HepG2 (cell line): ENCODE measurements around the gene SYNDIG1. TPM values are rescaled to one million over a fixed set of nuclear protein-coding genes. Genes with fewer than 3 reads are reported as not detected.
A peak's percentile ranks its signal among the peaks of the same experiment; 100 is the strongest.

Experiments used
- ATAC-seq: fragments of 200-7000 bp; cut with Tn5 transposase; 3 replicates; pipeline ENCODE4 v1.9.1; 2020; ENCODE audit warnings: mild to moderate bottlenecking, moderate library complexity
- Bru-seq: library from RNA; stranded (reverse); fragments of 400-500 nt; gene quantifications from one replicate; lab custom pipeline; 2021; lab: Mats Ljungman, UMichigan
- BruChase-seq, 2 experiments: library from RNA; stranded (reverse); fragments of 400-500 nt; gene quantifications; one replicate each; lab custom pipeline; 2021; lab: Mats Ljungman, UMichigan
- BruUV-seq: library from RNA; stranded (reverse); fragments of 400-500 nt; replicated peaks from 2 replicates; lab custom pipeline; 2021; lab: Mats Ljungman, UMichigan
- CTCF ChIA-PET: fragments of 300-600 bp; formaldehyde crosslinking; extraction: SDS; loops from one replicate; lab custom pipeline; 2021; ENCODE audit warnings: low total read pairs, inconsistent platforms, low intra/inter-chr PET ratio; lab: Yijun Ruan, JAX
- POLR2A ChIA-PET: fragments of 350-600 bp; sonication (Branson Sonifier 250); formaldehyde crosslinking; loops from one replicate; lab custom pipeline; 2020; ENCODE audit warnings: antibody characterized with exemption, inconsistent platforms; lab: Yijun Ruan, JAX
- DNase-seq: peaks from one replicate; pipeline ENCODE4 v3.0.0-alpha.2; 2015; ENCODE audit warnings: low spot score
- FAIRE-seq: peaks from 3 replicates; lab custom pipeline; 2011; peaks lifted over from hg19 to GRCh38; lab: Jason Lieb, UNC
- H2AFZ ChIP-seq: one replicate; pipeline ENCODE4 v1.6.1; 2011; ENCODE audit warnings: low read length, inconsistent platforms
- H3K27ac ChIP-seq: fragments of 300-600 bp; 3 replicates; pipeline ENCODE4 v1.8.0; 2011; ENCODE audit warnings: mixed run types, mild to moderate bottlenecking, mixed read lengths, low read length, inconsistent platforms; ENCODE audit not compliant: insufficient read depth; ENCODE audit errors: extremely low read length
- H3K27me3 ChIP-seq, 2 experiments: fragments of 200-600 bp in 1 of 2; 2 replicates in 1 of 2; 3 replicates in 1 of 2; pipeline versions ENCODE4 v1.6.0 to v1.8.0; 2011; ENCODE audit warnings: low read length in 2 of 2, mild to moderate bottlenecking in 2 of 2, moderate library complexity in 2 of 2, inconsistent platforms in 1 of 2; ENCODE audit not compliant: insufficient read depth in 2 of 2, control insufficient read depth in 1 of 2
- H3K36me3 ChIP-seq, 2 experiments: fragments of 200-600 bp in 1 of 2; replicated peaks in 1 of 2; 2 replicates in 1 of 2; 3 replicates in 1 of 2; pipeline versions ENCODE4 v1.5.1 to v1.8.0; 2011; ENCODE audit warnings: low read length in 2 of 2, inconsistent platforms in 1 of 2; ENCODE audit not compliant: insufficient read depth in 2 of 2, control insufficient read depth in 1 of 2
- H3K4me1 ChIP-seq: 2 replicates; pipeline ENCODE4 v1.5.1; 2012; ENCODE audit warnings: low read length, inconsistent platforms; ENCODE audit not compliant: insufficient read depth
- H3K4me2 ChIP-seq: 2 replicates; pipeline ENCODE4 v1.6.0; 2011; ENCODE audit warnings: low read depth, low read length, inconsistent platforms
- H3K4me3 ChIP-seq, 3 experiments: fragments of 200-600 bp in 1 of 3; sonication (generic), shearing (Covaris generic) in 1 of 3; replicated peaks in 1 of 3; 2 replicates each; pipeline ENCODE4 v1.5.1; 2011 to 2016; ENCODE audit warnings: low read length in 3 of 3, inconsistent platforms in 2 of 3, low read depth in 2 of 3, mild to moderate bottlenecking in 2 of 3, control low read depth in 1 of 3, mixed read lengths in 1 of 3; ENCODE audit not compliant: insufficient read depth in 1 of 3
- H3K79me2 ChIP-seq: one replicate; pipeline ENCODE4 v1.6.1; 2011; ENCODE audit warnings: low read length, inconsistent platforms; ENCODE audit not compliant: insufficient read depth
- H3K9ac ChIP-seq: 2 replicates; pipeline ENCODE4 v1.6.0; 2011; ENCODE audit warnings: mild to moderate bottlenecking, low read depth, low read length, inconsistent platforms; ENCODE audit not compliant: insufficient read depth
- H3K9me3 ChIP-seq: 2 replicates; pipeline ENCODE4 v1.5.1; 2012; ENCODE audit warnings: mild to moderate bottlenecking, low read length
- H4K20me1 ChIP-seq: 2 replicates; pipeline ENCODE4 v1.6.0; 2011; ENCODE audit warnings: inconsistent platforms, mild to moderate bottlenecking, low read length, moderate library complexity; ENCODE audit not compliant: insufficient read depth
- HOXA3 ChIP-seq: sonication (generic); formaldehyde crosslinking; IDR thresholded peaks from 2 replicates; pipeline ENCODE4 v1.5.0; 2020; ENCODE audit warnings: missing genetic modification reagents
- NR2C2 ChIP-seq: sonication (generic); formaldehyde crosslinking; IDR thresholded peaks from 2 replicates; pipeline ENCODE4 v1.4.0; 2020; ENCODE audit warnings: missing genetic modification reagents, mild to moderate bottlenecking, moderate library complexity, borderline replicate concordance
- PRMT3 ChIP-seq: sonication (generic); formaldehyde crosslinking; IDR thresholded peaks from 2 replicates; pipeline ENCODE4 v1.8.1; 2022; ENCODE audit warnings: low read depth, mild to moderate bottlenecking, moderate library complexity, missing genetic modification reagents, borderline replicate concordance
- RFX3 ChIP-seq: IDR thresholded peaks from 2 replicates; pipeline ENCODE4 v1.6.1; 2016; ENCODE audit warnings: missing biosample characterization, missing genetic modification reagents
- ZNF12 ChIP-seq: sonication (generic); formaldehyde crosslinking; IDR thresholded peaks from 2 replicates; pipeline ENCODE4 v1.5.0; 2020; ENCODE audit warnings: missing genetic modification reagents
- WGBS: methylation state at CpG from one replicate; pipeline ENCODE4 v1.1.6; 2017; ENCODE audit warnings: low lambda C conversion rate; 5-methylcytosine and 5-hydroxymethylcytosine counted together
- in situ Hi-C: cut with HindIII; loops from 2 replicates; pipeline ENCODE4 v1.10.0; 2017; ENCODE audit warnings: low pct_unique_long_range_greater_than_20kb; ENCODE audit not compliant: extremely low pct_ligation_motif_present
- intact Hi-C: fragments of 100-400 bp; cut with micrococcal nuclease; formaldehyde crosslinking; loops from one replicate; pipeline ENCODE4 v1.10.0; 2022; ENCODE audit not compliant: unreplicated experiment
- long read RNA-seq, 2 experiments: library from RNA in 1 of 2; library from polyadenylated mRNA in 1 of 2; stranded (forward) in 1 of 2; unstranded in 1 of 2; transcript quantifications; one replicate each; pipeline ENCODE4 v2.0.0, GENCODE V29; 2019 to 2022
- polyA minus RNA-seq, 3 experiments: library from RNA; depleted of rRNA, polyadenylated mRNA; stranded (reverse); fragments of >200 nt; gene quantifications; 2 replicates each; pipeline ENCODE4 v1.2.3, GENCODE V29; 2011; ENCODE audit warnings: low replicate concordance in 1 of 3
- polyA plus RNA-seq, 8 experiments: library from polyadenylated mRNA; depleted of rRNA in 3 of 8; stranded (reverse) in 7 of 8; unstranded in 1 of 8; fragments of >200 nt; fragmentation: Illumina TruSeq in 4 of 8; extraction: Trizol in 4 of 8; gene quantifications; 2 replicates each; pipeline versions ENCODE4 v1.2.1 to v1.2.3, GENCODE V29; 2011 to 2016; ENCODE audit warnings: low read depth in 4 of 8, missing spikeins in 1 of 8, mixed read lengths in 1 of 8; ENCODE audit not compliant: insufficient read depth in 1 of 8
- total RNA-seq, 5 experiments: library from RNA; depleted of rRNA; stranded (reverse); fragments of >200 nt; fragmentation: Illumina TruSeq; extraction: Trizol; gene quantifications; 2 replicates each; pipeline ENCODE4 v1.2.3, GENCODE V29; 2016; ENCODE audit warnings: low read depth in 1 of 5
- TF ChIP-seq, protein P1 (sequence below): sonication (generic); formaldehyde crosslinking; IDR thresholded peaks from 2 replicates; pipeline ENCODE4 v1.4.0; 2020; ENCODE audit warnings: low read depth, mild to moderate bottlenecking, missing genetic modification reagents

Gene SYNDIG1
- not detected in 2 replicates for total RNA-seq (2016; rRNA removed; fragmentation: Illumina TruSeq; extraction: Trizol)
- total RNA-seq (2016; cell fraction: cytosol; rRNA removed; fragmentation: Illumina TruSeq; extraction: Trizol; ENCODE audit: low read depth), result not detected in 2 replicates
- not detected in 2 replicates for total RNA-seq (2016; cell fraction: insoluble cytoplasmic fraction; rRNA removed; fragmentation: Illumina TruSeq; extraction: Trizol)
- total RNA-seq (2016; cell fraction: membrane; rRNA removed; fragmentation: Illumina TruSeq; extraction: Trizol), result not detected in 2 replicates
- not detected in 2 replicates for total RNA-seq (2016; cell fraction: nucleus; rRNA removed; fragmentation: Illumina TruSeq; extraction: Trizol)
- not detected in 2 replicates for polyA plus RNA-seq (2011; rRNA removed)
- not detected in 2 replicates for polyA plus RNA-seq (2011; cell fraction: cytosol; rRNA removed)
- not detected in 2 replicates for polyA plus RNA-seq (2011; cell fraction: nucleus; rRNA removed)
- not detected in 2 replicates for polyA plus RNA-seq (2012)
- not detected in 2 replicates for polyA plus RNA-seq (2016; cell fraction: cytosol; fragmentation: Illumina TruSeq; extraction: Trizol; ENCODE audit: low read depth)
- polyA plus RNA-seq (2016; cell fraction: insoluble cytoplasmic fraction; fragmentation: Illumina TruSeq; extraction: Trizol; ENCODE audit: low read depth), result not detected in 2 replicates
- not detected in 2 replicates for polyA plus RNA-seq (2016; cell fraction: membrane; fragmentation: Illumina TruSeq; extraction: Trizol; ENCODE audit: low read depth)
- polyA plus RNA-seq (2016; cell fraction: nucleus; fragmentation: Illumina TruSeq; extraction: Trizol; ENCODE audit: insufficient read depth, low read depth), result not detected in 2 replicates
- polyA minus RNA-seq (2011; rRNA and poly(A)+ RNA removed; ENCODE audit: low replicate concordance), result not detected in 2 replicates
- polyA minus RNA-seq (2011; cell fraction: cytosol; rRNA and poly(A)+ RNA removed), result not detected in 2 replicates
- not detected in 2 replicates for polyA minus RNA-seq (2011; cell fraction: nucleus; rRNA and poly(A)+ RNA removed)
- percentile 2 among the genes with signal in this experiment for Bru-seq, nascent RNA
- BruChase-seq, experiment 1, labeled RNA remaining after a 6-hour chase, result not detected
- not detected for BruChase-seq, experiment 2, labeled RNA remaining after a 2-hour chase
- long read RNA-seq, experiment 1, result 0 reads
- long read RNA-seq, experiment 2, result 0 reads

DNA sequence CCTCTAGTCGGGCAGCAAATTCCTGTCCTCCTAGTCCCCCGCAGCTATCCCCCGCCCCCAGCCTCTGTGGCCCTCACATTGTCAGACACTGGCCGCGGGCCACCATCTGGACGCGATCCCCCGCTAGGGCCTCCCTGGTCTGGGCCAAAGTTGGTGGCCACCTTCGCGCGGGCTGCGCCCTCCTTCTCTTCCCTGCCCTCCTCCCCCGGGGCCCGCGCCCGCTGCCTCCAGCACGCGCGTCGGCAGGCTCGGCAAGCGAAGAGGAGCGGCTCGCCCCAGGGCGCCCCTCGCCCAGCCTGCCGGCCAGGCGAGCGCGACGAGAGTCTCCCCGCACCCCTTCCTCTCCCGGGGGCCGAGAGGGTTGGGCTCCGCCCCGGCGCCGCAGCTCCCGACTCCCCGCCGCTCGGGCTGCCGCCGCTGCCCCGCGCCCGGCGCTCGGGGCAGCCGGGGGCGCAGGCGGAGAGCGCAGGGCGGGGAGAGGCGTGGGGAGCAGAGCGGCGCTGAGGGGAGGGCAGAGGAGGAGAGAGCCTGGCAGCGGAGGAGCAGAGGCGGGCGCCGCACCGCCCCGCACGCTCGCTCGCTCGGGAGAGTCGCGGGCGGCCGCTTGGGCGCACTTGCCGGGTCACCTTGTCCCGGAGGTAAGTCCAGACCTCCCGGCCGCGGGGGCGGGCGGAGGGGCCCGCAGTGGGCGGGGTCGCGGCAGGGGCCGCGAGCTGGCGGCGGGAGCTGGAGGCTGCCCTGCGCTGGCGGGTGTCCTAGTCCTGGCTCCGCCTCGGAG lies at the start of gene SYNDIG1:
Gene SYNDIG1 (plus strand): TSS at position 514 of the 778 bp plus-strand sequence. CDS start 73,469 bp downstream, outside the sequence.
- BruUV-seq, result no TSS peak
- DNase-seq (no peak), FAIRE-seq (no peak), ATAC-seq (peak; percentile 16; the same call in 1 of the 3 replicates)
- no peaks in the 10 kb centered on the region for H3K9me3 ChIP-seq
- H3K4me2 ChIP-seq, result no peak within 1 kb of the TSS
- ChIA-PET CTCF (no interaction called here), POLR2A (no interaction called here)
- no peak within 1 kb of the TSS for H3K4me3 ChIP-seq
- 27% methylated on average over 84 of the region's 91 CpGs for WGBS
- TF ChIP-seq RFX3 (CRISPR knock-in tag), result no peak
- TF ChIP-seq ZNF12, result no peak
- no peak for TF ChIP-seq HOXA3 (CRISPR knock-in tag)
- TF ChIP-seq, protein P1, sequence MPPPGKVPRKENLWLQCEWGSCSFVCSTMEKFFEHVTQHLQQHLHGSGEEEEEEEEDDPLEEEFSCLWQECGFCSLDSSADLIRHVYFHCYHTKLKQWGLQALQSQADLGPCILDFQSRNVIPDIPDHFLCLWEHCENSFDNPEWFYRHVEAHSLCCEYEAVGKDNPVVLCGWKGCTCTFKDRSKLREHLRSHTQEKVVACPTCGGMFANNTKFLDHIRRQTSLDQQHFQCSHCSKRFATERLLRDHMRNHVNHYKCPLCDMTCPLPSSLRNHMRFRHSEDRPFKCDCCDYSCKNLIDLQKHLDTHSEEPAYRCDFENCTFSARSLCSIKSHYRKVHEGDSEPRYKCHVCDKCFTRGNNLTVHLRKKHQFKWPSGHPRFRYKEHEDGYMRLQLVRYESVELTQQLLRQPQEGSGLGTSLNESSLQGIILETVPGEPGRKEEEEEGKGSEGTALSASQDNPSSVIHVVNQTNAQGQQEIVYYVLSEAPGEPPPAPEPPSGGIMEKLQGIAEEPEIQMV (CRISPR knock-in tag), result no peak
- no peak for TF ChIP-seq NR2C2 (CRISPR knock-in tag)
- no peak for TF ChIP-seq PRMT3 (CRISPR knock-in tag)
- no peaks in the 10 kb centered on the region for H3K4me1 ChIP-seq
- no peak within 1 kb of the TSS for H3K27ac ChIP-seq
- peaks cover 15 to 72% of the 10 kb centered on the region in 2 experiments; a peak in 4 of 5 replicates for H3K27me3 ChIP-seq
- no peaks in the 10 kb centered on the region for H3K79me2 ChIP-seq
- no peaks in the 10 kb centered on the region for H4K20me1 ChIP-seq
- in situ Hi-C loops, result no loop called here
- no peaks in the 10 kb centered on the region for H3K36me3 ChIP-seq
- intact Hi-C loops, result no loop called here
- no peak within 1 kb of the TSS for H3K9ac ChIP-seq
- no peak within 1 kb of the TSS for H2AFZ ChIP-seq
